Panc1 (cell line): ENCODE data around the gene RHBDF2.

ENCODE experiments used
- POLR2AphosphoS5 ChIP-seq: IDR thresholded peaks from 2 replicates; pipeline ENCODE4 v1.6.1; 2012; ENCODE audit warnings: mild to moderate bottlenecking, low read depth, low read length, moderate library complexity
- TF ChIP-seq, protein P1 (sequence below): fragments of 450-650 bp; IDR thresholded peaks from 2 replicates; pipeline ENCODE4 v1.5.1; 2017; ENCODE audit warnings: mild to moderate bottlenecking
- TF ChIP-seq, protein P2 (sequence below), 2 experiments: IDR thresholded peaks; 2 replicates each; pipeline ENCODE4 v1.6.1; 2011 to 2012; ENCODE audit warnings: low read depth in 2 of 2, control low read depth in 1 of 2, low read length in 1 of 2, mild to moderate bottlenecking in 1 of 2, moderate library complexity in 1 of 2; ENCODE audit not compliant: insufficient read depth in 1 of 2

DNA sequence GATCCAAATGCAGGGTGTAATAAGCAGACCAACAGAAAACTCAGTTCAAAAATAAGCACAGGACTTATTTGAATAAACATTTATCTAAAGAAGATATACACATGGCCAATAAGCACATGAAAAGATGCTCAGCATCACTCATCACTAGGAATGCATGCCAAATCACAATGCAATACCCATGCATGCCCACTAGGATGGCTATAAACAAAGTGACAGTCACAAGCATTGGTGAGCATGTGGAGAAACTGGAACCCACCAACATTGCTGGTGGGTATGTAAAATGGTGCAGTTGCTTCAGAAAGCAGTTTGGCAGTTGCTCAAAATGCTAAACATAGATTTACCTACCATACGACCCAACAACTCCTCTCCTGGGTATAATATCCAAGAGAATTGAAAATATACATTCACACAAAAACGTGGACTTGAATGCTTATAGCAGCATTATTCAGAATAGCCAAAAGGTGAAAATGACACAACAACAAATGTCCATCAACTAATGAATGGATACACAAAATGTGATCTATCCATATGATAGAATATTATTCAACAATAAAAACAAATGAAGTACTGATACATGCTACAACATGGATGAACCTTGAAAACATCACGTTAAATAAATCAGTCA is 68.4 kb downstream of the RHBDF2 start:
- TF ChIP-seq, protein P1, sequence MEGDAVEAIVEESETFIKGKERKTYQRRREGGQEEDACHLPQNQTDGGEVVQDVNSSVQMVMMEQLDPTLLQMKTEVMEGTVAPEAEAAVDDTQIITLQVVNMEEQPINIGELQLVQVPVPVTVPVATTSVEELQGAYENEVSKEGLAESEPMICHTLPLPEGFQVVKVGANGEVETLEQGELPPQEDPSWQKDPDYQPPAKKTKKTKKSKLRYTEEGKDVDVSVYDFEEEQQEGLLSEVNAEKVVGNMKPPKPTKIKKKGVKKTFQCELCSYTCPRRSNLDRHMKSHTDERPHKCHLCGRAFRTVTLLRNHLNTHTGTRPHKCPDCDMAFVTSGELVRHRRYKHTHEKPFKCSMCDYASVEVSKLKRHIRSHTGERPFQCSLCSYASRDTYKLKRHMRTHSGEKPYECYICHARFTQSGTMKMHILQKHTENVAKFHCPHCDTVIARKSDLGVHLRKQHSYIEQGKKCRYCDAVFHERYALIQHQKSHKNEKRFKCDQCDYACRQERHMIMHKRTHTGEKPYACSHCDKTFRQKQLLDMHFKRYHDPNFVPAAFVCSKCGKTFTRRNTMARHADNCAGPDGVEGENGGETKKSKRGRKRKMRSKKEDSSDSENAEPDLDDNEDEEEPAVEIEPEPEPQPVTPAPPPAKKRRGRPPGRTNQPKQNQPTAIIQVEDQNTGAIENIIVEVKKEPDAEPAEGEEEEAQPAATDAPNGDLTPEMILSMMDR = no peak; the same call in 1 of the 2 replicates
- no peak for TF ChIP-seq POLR2AphosphoS5
- TF ChIP-seq, protein P2, sequence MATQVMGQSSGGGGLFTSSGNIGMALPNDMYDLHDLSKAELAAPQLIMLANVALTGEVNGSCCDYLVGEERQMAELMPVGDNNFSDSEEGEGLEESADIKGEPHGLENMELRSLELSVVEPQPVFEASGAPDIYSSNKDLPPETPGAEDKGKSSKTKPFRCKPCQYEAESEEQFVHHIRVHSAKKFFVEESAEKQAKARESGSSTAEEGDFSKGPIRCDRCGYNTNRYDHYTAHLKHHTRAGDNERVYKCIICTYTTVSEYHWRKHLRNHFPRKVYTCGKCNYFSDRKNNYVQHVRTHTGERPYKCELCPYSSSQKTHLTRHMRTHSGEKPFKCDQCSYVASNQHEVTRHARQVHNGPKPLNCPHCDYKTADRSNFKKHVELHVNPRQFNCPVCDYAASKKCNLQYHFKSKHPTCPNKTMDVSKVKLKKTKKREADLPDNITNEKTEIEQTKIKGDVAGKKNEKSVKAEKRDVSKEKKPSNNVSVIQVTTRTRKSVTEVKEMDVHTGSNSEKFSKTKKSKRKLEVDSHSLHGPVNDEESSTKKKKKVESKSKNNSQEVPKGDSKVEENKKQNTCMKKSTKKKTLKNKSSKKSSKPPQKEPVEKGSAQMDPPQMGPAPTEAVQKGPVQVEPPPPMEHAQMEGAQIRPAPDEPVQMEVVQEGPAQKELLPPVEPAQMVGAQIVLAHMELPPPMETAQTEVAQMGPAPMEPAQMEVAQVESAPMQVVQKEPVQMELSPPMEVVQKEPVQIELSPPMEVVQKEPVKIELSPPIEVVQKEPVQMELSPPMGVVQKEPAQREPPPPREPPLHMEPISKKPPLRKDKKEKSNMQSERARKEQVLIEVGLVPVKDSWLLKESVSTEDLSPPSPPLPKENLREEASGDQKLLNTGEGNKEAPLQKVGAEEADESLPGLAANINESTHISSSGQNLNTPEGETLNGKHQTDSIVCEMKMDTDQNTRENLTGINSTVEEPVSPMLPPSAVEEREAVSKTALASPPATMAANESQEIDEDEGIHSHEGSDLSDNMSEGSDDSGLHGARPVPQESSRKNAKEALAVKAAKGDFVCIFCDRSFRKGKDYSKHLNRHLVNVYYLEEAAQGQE (IDR thresholded peaks at IDR 0.05; ENCODE audit: insufficient read depth in 1 of 2, low read depth in 2 of 2, low read length in 1 of 2) = no peak
